ENCODE results near the gene MC4R. TPM values are rescaled to one million over a fixed set of nuclear protein-coding genes. Genes with fewer than 3 reads are reported as not detected.

Gene MC4R
- total RNA-seq, 2 donors from 2014 or later, result not detected

DNA sequence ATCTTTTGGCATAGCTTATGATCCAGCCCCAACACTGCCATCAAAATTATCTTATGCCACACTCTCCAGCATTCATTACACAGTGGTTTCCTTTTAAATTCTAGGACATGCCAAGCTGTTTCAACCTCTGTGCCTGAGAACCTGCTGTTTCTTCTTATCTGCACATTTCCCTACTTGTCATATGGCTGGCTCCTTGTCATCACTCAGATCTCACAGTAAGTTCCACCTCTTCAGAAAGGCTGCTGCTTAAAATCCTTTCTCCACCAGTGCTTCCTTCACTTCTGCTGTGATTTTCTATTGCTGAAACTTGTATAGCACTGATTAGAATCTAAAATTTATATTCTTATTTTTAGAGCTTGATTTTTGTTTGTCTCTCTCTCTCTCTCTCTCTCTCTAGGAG lies 43.4 kb downstream of the MC4R start:
- Histone ChIP-seq H3K4me3 (ENCODE audit: low read length) (no peak overlapping the region), H3K27ac (ENCODE audit: low read depth, low read length) (no peak overlapping the region), H3K27me3 (ENCODE audit: control insufficient read depth, insufficient read depth, low read length, poor library complexity, severe bottlenecking) (no peaks in the 10 kb centered on the region), H3K9ac (ENCODE audit: extremely low read depth, low read length, poor library complexity, severe bottlenecking) (no peak overlapping the region), H3K9me3 (ENCODE audit: control insufficient read depth, low read length) (no peaks in the 10 kb centered on the region), H3K4me1 (ENCODE audit: control insufficient read depth, insufficient read depth, low read length) (no peaks in the 10 kb centered on the region), H3K36me3 (ENCODE audit: control insufficient read depth, insufficient read depth, low read length) (no peaks in the 10 kb centered on the region)
- DNase-seq, result no peak
- TF ChIP-seq, protein P1, sequence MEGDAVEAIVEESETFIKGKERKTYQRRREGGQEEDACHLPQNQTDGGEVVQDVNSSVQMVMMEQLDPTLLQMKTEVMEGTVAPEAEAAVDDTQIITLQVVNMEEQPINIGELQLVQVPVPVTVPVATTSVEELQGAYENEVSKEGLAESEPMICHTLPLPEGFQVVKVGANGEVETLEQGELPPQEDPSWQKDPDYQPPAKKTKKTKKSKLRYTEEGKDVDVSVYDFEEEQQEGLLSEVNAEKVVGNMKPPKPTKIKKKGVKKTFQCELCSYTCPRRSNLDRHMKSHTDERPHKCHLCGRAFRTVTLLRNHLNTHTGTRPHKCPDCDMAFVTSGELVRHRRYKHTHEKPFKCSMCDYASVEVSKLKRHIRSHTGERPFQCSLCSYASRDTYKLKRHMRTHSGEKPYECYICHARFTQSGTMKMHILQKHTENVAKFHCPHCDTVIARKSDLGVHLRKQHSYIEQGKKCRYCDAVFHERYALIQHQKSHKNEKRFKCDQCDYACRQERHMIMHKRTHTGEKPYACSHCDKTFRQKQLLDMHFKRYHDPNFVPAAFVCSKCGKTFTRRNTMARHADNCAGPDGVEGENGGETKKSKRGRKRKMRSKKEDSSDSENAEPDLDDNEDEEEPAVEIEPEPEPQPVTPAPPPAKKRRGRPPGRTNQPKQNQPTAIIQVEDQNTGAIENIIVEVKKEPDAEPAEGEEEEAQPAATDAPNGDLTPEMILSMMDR (conservative IDR thresholded peaks at IDR 0.05), result no peak
- Mint-ChIP-seq H3K4me3 (no peak overlapping the region), H3K27me3 (ENCODE audit: insufficient read depth) (no peaks in the 10 kb centered on the region), H3K4me1 (no peaks in the 10 kb centered on the region), H3K9me3 (peaks cover 7% of the 10 kb centered on the region), H3K27ac (no peak overlapping the region), H3K36me3 (ENCODE audit: low read depth) (no peaks in the 10 kb centered on the region)

DNA sequence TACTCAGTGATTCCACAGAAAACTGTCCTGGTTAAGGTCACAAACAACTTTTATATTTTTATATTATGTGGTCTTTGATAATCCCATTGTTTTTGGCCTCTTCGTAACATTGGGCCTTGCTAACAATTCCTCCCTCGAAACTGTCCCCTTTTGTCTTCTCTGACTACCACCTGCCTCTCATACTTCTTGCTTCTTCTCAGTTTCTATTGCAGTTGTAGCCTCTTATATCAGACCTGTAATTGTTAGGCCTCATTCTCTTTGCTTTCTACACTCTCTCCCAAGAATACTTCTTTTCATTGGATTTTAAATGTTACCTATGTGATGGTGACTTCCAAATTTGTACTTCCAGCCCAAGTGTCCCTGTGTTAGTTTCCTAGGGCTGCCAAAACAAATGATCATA lies 44.7 kb downstream of the MC4R start:
- no peak overlapping the region for H3K27ac ChIP-seq (ENCODE audit: low read depth, low read length)
- Mint-ChIP-seq H3K27ac (no peak overlapping the region), H3K4me1 (no peaks in the 10 kb centered on the region), H3K9me3 (peaks cover 3% of the 10 kb centered on the region), H3K4me3 (no peak overlapping the region), H3K27me3 (ENCODE audit: insufficient read depth) (no peaks in the 10 kb centered on the region), H3K36me3 (ENCODE audit: low read depth) (no peaks in the 10 kb centered on the region)
- H3K9me3 ChIP-seq (ENCODE audit: control insufficient read depth, low read length), result no peaks in the 10 kb centered on the region
- 96 to 100% methylated on average over 1 to 2 of the region's 2 CpGs for WGBS, 2 experiments (ENCODE audit: insufficient coverage in 1 of 2, insufficient read length in 1 of 2)
- H3K36me3 ChIP-seq (ENCODE audit: control insufficient read depth, insufficient read depth, low read length), result no peaks in the 10 kb centered on the region
- H3K4me1 ChIP-seq (ENCODE audit: control insufficient read depth, insufficient read depth, low read length), result no peaks in the 10 kb centered on the region
- H3K4me3 ChIP-seq (ENCODE audit: low read length), result no peak overlapping the region
- DNase-seq, result no peak
- TF ChIP-seq, protein P1 (conservative IDR thresholded peaks at IDR 0.05), result no peak
- no peaks in the 10 kb centered on the region for H3K27me3 ChIP-seq (ENCODE audit: control insufficient read depth, insufficient read depth, low read length, poor library complexity, severe bottlenecking)
- no peak overlapping the region for H3K9ac ChIP-seq (ENCODE audit: extremely low read depth, low read length, poor library complexity, severe bottlenecking)

DNA sequence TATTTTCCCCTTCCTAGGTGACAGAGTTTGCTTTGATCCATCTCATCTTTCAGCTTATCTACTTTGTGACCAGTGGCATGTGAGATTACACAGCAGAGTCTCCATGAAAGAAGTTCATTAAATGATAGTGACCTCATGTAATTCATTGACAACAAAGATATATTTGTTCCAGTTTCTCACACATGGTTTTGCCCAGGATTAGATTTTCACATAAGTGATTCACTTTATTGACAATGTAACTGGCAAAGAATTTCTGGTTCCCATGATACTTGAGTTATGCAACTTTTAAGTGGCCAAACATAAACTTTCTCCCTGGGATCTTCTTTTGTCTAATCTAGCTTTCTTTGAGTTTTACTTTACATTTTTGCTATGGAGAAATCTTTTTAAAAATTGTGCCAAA lies 50.0 kb downstream of the MC4R start:
- no peaks in the 10 kb centered on the region for H3K9me3 Mint-ChIP-seq
- no peaks in the 10 kb centered on the region for H3K4me1 Mint-ChIP-seq
- no peaks in the 10 kb centered on the region for H3K27me3 ChIP-seq (ENCODE audit: control insufficient read depth, insufficient read depth, low read length, poor library complexity, severe bottlenecking)
- no peaks in the 10 kb centered on the region for H3K27me3 Mint-ChIP-seq (ENCODE audit: insufficient read depth)
- no peak overlapping the region for H3K9ac ChIP-seq (ENCODE audit: extremely low read depth, low read length, poor library complexity, severe bottlenecking)
- no peaks in the 10 kb centered on the region for H3K4me1 ChIP-seq (ENCODE audit: control insufficient read depth, insufficient read depth, low read length)
- TF ChIP-seq, protein P1 (conservative IDR thresholded peaks at IDR 0.05), result no peak
- no peak for DNase-seq
- no peaks in the 10 kb centered on the region for H3K36me3 Mint-ChIP-seq (ENCODE audit: low read depth)
- no peak overlapping the region for H3K27ac ChIP-seq (ENCODE audit: low read depth, low read length)
- no peak overlapping the region for H3K4me3 ChIP-seq (ENCODE audit: low read length)
- H3K9me3 ChIP-seq (ENCODE audit: control insufficient read depth, low read length), result no peaks in the 10 kb centered on the region
- no peak overlapping the region for H3K27ac Mint-ChIP-seq
- no peak overlapping the region for H3K4me3 Mint-ChIP-seq
- H3K36me3 ChIP-seq (ENCODE audit: control insufficient read depth, insufficient read depth, low read length), result no peaks in the 10 kb centered on the region
